Lower leg skin (tissue), 4 donors: Measurements from ENCODE around the gene NAV2. TPM values are rescaled to one million over a fixed set of nuclear protein-coding genes. Genes with fewer than 3 reads are reported as not detected.

Experiments
- DNase-seq, 2 donors: peaks; one replicate each; pipeline ENCODE4 v3.0.0-alpha.2; 2019; ENCODE audit warnings: low spot score in 2 of 2
- H3K4me3 ChIP-seq: fragments of 200-600 bp; sonication (generic); 2 replicates; pipeline ENCODE4 v1.5.1; 2017; ENCODE audit warnings: mild to moderate bottlenecking, low read depth; ENCODE audit not compliant: poor library complexity, severe bottlenecking
- POLR2A ChIP-seq, 2 donors: fragments of 450-650 bp; IDR thresholded peaks; one replicate each; pipeline ENCODE4 v1.6.1; 2016 to 2017; ENCODE audit warnings: antibody characterized with exemption in 2 of 2, mild to moderate bottlenecking in 1 of 2, moderate library complexity in 1 of 2
- WGBS, 2 donors: methylation state at CpG; one replicate each; pipeline ENCODE4 v1.1.5; 2018; 5-methylcytosine and 5-hydroxymethylcytosine counted together
- intact Hi-C: fragments of 100-400 bp; cut with DNase I; formaldehyde crosslinking; loops from one replicate; pipeline ENCODE4 v1.15.0; 2023; ENCODE audit warnings: low total_unique reads
- total RNA-seq, 4 donors: library from RNA; depleted of rRNA; stranded (reverse); fragments of >200 nt; gene quantifications; one replicate each; pipeline ENCODE4 v1.1.0, GENCODE V29; 2016
- TF ChIP-seq, protein P1 (sequence below), 3 donors: fragments of 450-650 bp; IDR thresholded peaks; one replicate each; pipeline ENCODE4 v1.5.1; 2016; ENCODE audit warnings: antibody characterized with exemption in 3 of 3, mild to moderate bottlenecking in 3 of 3, moderate library complexity in 2 of 3

NAV2 gene
- total RNA-seq, 4 donors from 2014 or later: 5.8 to 30.7 (median 21.0) TPM

- intact Hi-C loops: no loop called here
- DNase-seq: no peak
- no peak for TF ChIP-seq POLR2A (IDR thresholded peaks at IDR 0.05)
- TF ChIP-seq, protein P1, sequence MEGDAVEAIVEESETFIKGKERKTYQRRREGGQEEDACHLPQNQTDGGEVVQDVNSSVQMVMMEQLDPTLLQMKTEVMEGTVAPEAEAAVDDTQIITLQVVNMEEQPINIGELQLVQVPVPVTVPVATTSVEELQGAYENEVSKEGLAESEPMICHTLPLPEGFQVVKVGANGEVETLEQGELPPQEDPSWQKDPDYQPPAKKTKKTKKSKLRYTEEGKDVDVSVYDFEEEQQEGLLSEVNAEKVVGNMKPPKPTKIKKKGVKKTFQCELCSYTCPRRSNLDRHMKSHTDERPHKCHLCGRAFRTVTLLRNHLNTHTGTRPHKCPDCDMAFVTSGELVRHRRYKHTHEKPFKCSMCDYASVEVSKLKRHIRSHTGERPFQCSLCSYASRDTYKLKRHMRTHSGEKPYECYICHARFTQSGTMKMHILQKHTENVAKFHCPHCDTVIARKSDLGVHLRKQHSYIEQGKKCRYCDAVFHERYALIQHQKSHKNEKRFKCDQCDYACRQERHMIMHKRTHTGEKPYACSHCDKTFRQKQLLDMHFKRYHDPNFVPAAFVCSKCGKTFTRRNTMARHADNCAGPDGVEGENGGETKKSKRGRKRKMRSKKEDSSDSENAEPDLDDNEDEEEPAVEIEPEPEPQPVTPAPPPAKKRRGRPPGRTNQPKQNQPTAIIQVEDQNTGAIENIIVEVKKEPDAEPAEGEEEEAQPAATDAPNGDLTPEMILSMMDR (IDR thresholded peaks at IDR 0.05): no peak
- 63 to 76% methylated on average over 1 of the region's 1 CpG for WGBS, 2 donors
- no peak overlapping the region for H3K4me3 ChIP-seq
Measured at GRCh38 chr11:19811380-19811779, 98.7 kb downstream of the NAV2 start.

GRCh38 chr11:19812096-19812495 lies 99.5 kb downstream of the NAV2 start:
- no peak for DNase-seq
- TF ChIP-seq, protein P1 (IDR thresholded peaks at IDR 0.05): no peak
- no peak overlapping the region for H3K4me3 ChIP-seq
- intact Hi-C loops: no loop called here
- WGBS, 2 donors: 100% methylated on average over 1 of the region's 1 CpG

GRCh38 chr11:19812710-19813109 lies 100.1 kb downstream of the NAV2 start:
- H3K4me3 ChIP-seq: no peak overlapping the region
- intact Hi-C loops: no loop called here

GRCh38 chr11:19813158-19813879 lies 100.7 kb downstream of the NAV2 start:
- WGBS, 2 donors: 81 to 90% methylated on average over 13 of the region's 13 CpGs
- intact Hi-C loops: no loop called here
- DNase-seq: no peak
- no peak for TF ChIP-seq POLR2A (IDR thresholded peaks at IDR 0.05)
- TF ChIP-seq, protein P1 (IDR thresholded peaks at IDR 0.05): no peak
- no peak overlapping the region for H3K4me3 ChIP-seq

More at GRCh38 chr11:19812710-19813109, 100.1 kb downstream of the NAV2 start:
- no peak for DNase-seq
- TF ChIP-seq, protein P1 (IDR thresholded peaks at IDR 0.05): no peak
- TF ChIP-seq POLR2A (IDR thresholded peaks at IDR 0.05): no peak
- 97 to 98% methylated on average over 4 of the region's 4 CpGs for WGBS, 2 donors

GRCh38 chr11:19814421-19814820 lies 101.8 kb downstream of the NAV2 start:
- TF ChIP-seq POLR2A (IDR thresholded peaks at IDR 0.05): no peak
- TF ChIP-seq, protein P1 (IDR thresholded peaks at IDR 0.05): no peak
- intact Hi-C loops: no loop called here
- no peak overlapping the region for H3K4me3 ChIP-seq
- 93 to 98% methylated on average over 2 of the region's 2 CpGs for WGBS, 2 donors
- no peak for DNase-seq

GRCh38 chr11:19816040-19816439 lies 103.4 kb downstream of the NAV2 start:
- 51 to 70% methylated on average over 10 of the region's 10 CpGs for WGBS, 2 donors
- H3K4me3 ChIP-seq: no peak overlapping the region
- TF ChIP-seq, protein P1 (IDR thresholded peaks at IDR 0.05): no peak
- TF ChIP-seq POLR2A (IDR thresholded peaks at IDR 0.05): no peak
- intact Hi-C loops: no loop called here
- DNase-seq: no peak
